Smooth muscle cell (in vitro differentiated cells): Measurements from ENCODE around the gene SYNRG. TPM values are rescaled to one million over a fixed set of nuclear protein-coding genes. Genes with fewer than 3 reads are reported as not detected.

Experiments
- DNase-seq: peaks from one replicate; lab custom pipeline; 2025; ENCODE audit not compliant: unreplicated experiment; lab: John Stamatoyannopoulos, UW
- H2AFZ ChIP-seq: fragments of 200-600 bp; sonication (generic); 2 replicates; pipeline ENCODE4 v1.6.0; 2016; ENCODE audit warnings: antibody characterized with exemption, low read depth, mild to moderate bottlenecking
- H3F3A ChIP-seq: fragments of 200-600 bp; sonication (generic); 2 replicates; pipeline ENCODE4 v1.6.0; 2017; ENCODE audit warnings: antibody characterized with exemption, low read depth
- H3K27ac ChIP-seq: fragments of 200-600 bp; sonication (generic); 2 replicates; pipeline ENCODE4 v1.5.1; 2016; ENCODE audit warnings: low read depth, mild to moderate bottlenecking
- H3K27me3 ChIP-seq: fragments of 200-600 bp; sonication (generic); 2 replicates; pipeline ENCODE4 v1.6.1; 2016; ENCODE audit warnings: low read depth, mild to moderate bottlenecking
- H3K36me3 ChIP-seq: fragments of 200-600 bp; sonication (generic); 2 replicates; pipeline ENCODE4 v1.5.1; 2016; ENCODE audit warnings: low read depth
- H3K4me1 ChIP-seq: fragments of 200-600 bp; sonication (generic); 2 replicates; pipeline ENCODE4 v1.5.1; 2016; ENCODE audit warnings: low read depth
- H3K4me2 ChIP-seq: fragments of 200-600 bp; sonication (generic); 2 replicates; pipeline ENCODE4 v1.6.0; 2016; ENCODE audit warnings: mild to moderate bottlenecking
- H3K4me3 ChIP-seq: fragments of 200-600 bp; sonication (generic); 2 replicates; pipeline ENCODE4 v1.5.1; 2016; ENCODE audit warnings: mild to moderate bottlenecking
- H3K79me2 ChIP-seq: fragments of 200-600 bp; sonication (generic); 2 replicates; pipeline ENCODE4 v1.6.0; 2016; ENCODE audit warnings: low read depth, mild to moderate bottlenecking
- H3K9ac ChIP-seq: fragments of 200-600 bp; sonication (generic); 2 replicates; pipeline ENCODE4 v1.6.0; 2016; ENCODE audit warnings: low read depth
- H3K9me3 ChIP-seq: fragments of 200-600 bp; sonication (generic); replicated peaks from 2 replicates; pipeline ENCODE4 v1.5.1; 2016; ENCODE audit warnings: low read depth
- H4K20me1 ChIP-seq: fragments of 200-600 bp; sonication (generic); 2 replicates; pipeline ENCODE4 v1.6.0; 2016; ENCODE audit warnings: low read depth
- WGBS: methylation state at CpG from one replicate; pipeline ENCODE4 v1.1.7; 2016; ENCODE audit warnings: low lambda C conversion rate; 5-methylcytosine and 5-hydroxymethylcytosine counted together
- polyA plus RNA-seq: library from polyadenylated mRNA; unstranded; fragments of >200 nt; fragmentation: Nextera tagmentation; extraction: Ambion mirVana; gene quantifications from 2 replicates; pipeline ENCODE4 v1.2.1, GENCODE V29; 2016
- total RNA-seq: library from RNA; depleted of rRNA; stranded (reverse); fragments of >200 nt; gene quantifications from 2 replicates; pipeline ENCODE4 v1.2.3, GENCODE V29; 2014
- TF ChIP-seq, protein P1 (sequence below): fragments of 200-600 bp; sonication (generic); IDR thresholded peaks from 2 replicates; pipeline ENCODE4 v1.5.1; 2017; ENCODE audit warnings: borderline replicate concordance, mild to moderate bottlenecking, antibody characterized with exemption; ENCODE audit not compliant: insufficient read depth, poor library complexity, severe bottlenecking

Gene SYNRG
- total and polyA plus RNA-seq, 2 experiments from 2014 or later, result 16.2 to 18.9 TPM

DNA sequence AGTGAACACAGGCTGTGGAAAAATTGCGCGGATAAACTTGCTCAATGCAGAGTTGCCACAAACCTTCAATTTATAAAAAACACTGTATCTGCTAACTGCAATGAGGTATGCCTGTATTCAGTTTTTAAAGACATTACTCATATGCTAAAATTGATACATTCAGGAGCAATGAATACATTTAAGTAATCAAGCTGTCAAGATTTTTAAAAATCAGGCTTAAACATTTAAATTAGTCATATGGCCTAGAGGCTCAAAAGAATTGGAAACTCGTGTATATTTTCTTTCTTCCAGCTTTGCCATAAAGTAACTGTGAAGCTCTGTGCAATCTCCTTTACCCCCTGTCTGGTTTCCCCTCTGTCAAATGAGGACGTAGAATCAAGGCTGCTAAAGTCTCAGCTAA lies 4.1 kb downstream of the SYNRG start:
- TF ChIP-seq, protein P1, sequence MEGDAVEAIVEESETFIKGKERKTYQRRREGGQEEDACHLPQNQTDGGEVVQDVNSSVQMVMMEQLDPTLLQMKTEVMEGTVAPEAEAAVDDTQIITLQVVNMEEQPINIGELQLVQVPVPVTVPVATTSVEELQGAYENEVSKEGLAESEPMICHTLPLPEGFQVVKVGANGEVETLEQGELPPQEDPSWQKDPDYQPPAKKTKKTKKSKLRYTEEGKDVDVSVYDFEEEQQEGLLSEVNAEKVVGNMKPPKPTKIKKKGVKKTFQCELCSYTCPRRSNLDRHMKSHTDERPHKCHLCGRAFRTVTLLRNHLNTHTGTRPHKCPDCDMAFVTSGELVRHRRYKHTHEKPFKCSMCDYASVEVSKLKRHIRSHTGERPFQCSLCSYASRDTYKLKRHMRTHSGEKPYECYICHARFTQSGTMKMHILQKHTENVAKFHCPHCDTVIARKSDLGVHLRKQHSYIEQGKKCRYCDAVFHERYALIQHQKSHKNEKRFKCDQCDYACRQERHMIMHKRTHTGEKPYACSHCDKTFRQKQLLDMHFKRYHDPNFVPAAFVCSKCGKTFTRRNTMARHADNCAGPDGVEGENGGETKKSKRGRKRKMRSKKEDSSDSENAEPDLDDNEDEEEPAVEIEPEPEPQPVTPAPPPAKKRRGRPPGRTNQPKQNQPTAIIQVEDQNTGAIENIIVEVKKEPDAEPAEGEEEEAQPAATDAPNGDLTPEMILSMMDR, result no peak
- no peaks in the 10 kb centered on the region for H3K9me3 ChIP-seq
- H3K27me3 ChIP-seq, result no peaks in the 10 kb centered on the region
- no peak overlapping the region for H3K4me2 ChIP-seq
- no peak overlapping the region for H3K4me3 ChIP-seq
- H3K36me3 ChIP-seq, result peaks cover 2% of the 10 kb centered on the region
- peaks cover 82% of the 10 kb centered on the region for H3K79me2 ChIP-seq
- WGBS, result 77% methylated on average over 4 of the region's 4 CpGs
- no peak overlapping the region for H2AFZ ChIP-seq
- H3F3A ChIP-seq, result peaks cover 4% of the 10 kb centered on the region
- H3K27ac ChIP-seq, result peak overlapping the region; percentile 1
- peaks cover 22% of the 10 kb centered on the region for H3K4me1 ChIP-seq
- no peak overlapping the region for H3K9ac ChIP-seq
- no peak for DNase-seq
- peaks cover 68% of the 10 kb centered on the region for H4K20me1 ChIP-seq

DNA sequence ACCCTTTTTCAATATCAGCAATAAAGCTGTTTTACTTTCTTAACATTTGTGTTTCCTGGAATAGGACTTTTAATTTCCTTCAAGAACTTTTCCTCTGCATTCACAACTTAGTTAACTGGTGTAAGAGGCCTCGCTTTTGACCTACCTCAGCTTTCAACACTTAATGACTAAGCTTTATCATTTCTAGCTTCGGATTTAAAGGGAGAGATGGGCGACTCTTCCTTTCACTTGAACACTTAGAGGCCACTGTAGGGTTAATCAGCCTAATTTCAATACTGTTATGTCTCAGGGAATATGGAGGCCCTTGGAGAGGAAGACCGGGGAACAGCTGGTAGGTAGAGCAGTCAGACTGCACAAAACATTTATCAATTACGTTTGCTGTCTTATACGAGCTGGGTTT lies 4.7 kb downstream of the SYNRG start:
- TF ChIP-seq, protein P1, result no peak
- 93% methylated on average over 6 of the region's 6 CpGs for WGBS

GRCh38 chr17:37598145-37598544 lies 11.1 kb downstream of the SYNRG start:
- Histone ChIP-seq H3K79me2 (peaks cover 36% of the 10 kb centered on the region), H3K4me1 (no peaks in the 10 kb centered on the region), H3K9me3 (no peaks in the 10 kb centered on the region), H3K27ac (no peak overlapping the region), H4K20me1 (peaks cover 32% of the 10 kb centered on the region), H3K36me3 (peaks cover 4% of the 10 kb centered on the region), H3F3A (no peaks in the 10 kb centered on the region), H3K4me3 (no peak overlapping the region), H3K9ac (no peak overlapping the region), H3K27me3 (no peaks in the 10 kb centered on the region), H2AFZ (no peak overlapping the region), H3K4me2 (no peak overlapping the region)
- no peak for DNase-seq
- TF ChIP-seq, protein P1, result no peak
- 98% methylated on average over 2 of the region's 2 CpGs for WGBS

More for the DNA sequence above, 4.7 kb downstream of the SYNRG start:
- Histone ChIP-seq H3K27me3 (no peaks in the 10 kb centered on the region), H3K4me3 (no peak overlapping the region), H3K9me3 (no peaks in the 10 kb centered on the region), H3F3A (peaks cover 4% of the 10 kb centered on the region), H4K20me1 (peaks cover 71% of the 10 kb centered on the region), H3K79me2 (peaks cover 82% of the 10 kb centered on the region), H2AFZ (no peak overlapping the region), H3K9ac (no peak overlapping the region), H3K27ac (peak overlapping the region; percentile 1), H3K4me1 (peaks cover 19% of the 10 kb centered on the region), H3K4me2 (no peak overlapping the region), H3K36me3 (peaks cover 4% of the 10 kb centered on the region)
- no peak for DNase-seq

GRCh38 chr17:37592291-37592690 lies 16.9 kb downstream of the SYNRG start:
- no peaks in the 10 kb centered on the region for H3K36me3 ChIP-seq
- H3K27ac ChIP-seq, result no peak overlapping the region
- TF ChIP-seq, protein P1, result no peak
- no peaks in the 10 kb centered on the region for H3K9me3 ChIP-seq
- H3K9ac ChIP-seq, result no peak overlapping the region
- no peaks in the 10 kb centered on the region for H3K27me3 ChIP-seq
- no peak overlapping the region for H3K4me2 ChIP-seq
- H3K79me2 ChIP-seq, result peaks cover 36% of the 10 kb centered on the region
- DNase-seq, result no peak
- H3F3A ChIP-seq, result no peaks in the 10 kb centered on the region
- no peak overlapping the region for H2AFZ ChIP-seq
- WGBS, result 87% methylated on average over 6 of the region's 6 CpGs
- H3K4me1 ChIP-seq, result no peaks in the 10 kb centered on the region
- peaks cover 49% of the 10 kb centered on the region for H4K20me1 ChIP-seq
- H3K4me3 ChIP-seq, result no peak overlapping the region
